A673 (cell line): ENCODE data around the gene ODAD3. TPM values are rescaled to one million over a fixed set of nuclear protein-coding genes. Genes with fewer than 3 reads are reported as not detected.

ENCODE experiments used
- BruUV-seq: library from RNA; stranded (reverse); fragments of 400-500 nt; replicated peaks from 2 replicates; lab custom pipeline; 2021; lab: Mats Ljungman, UMichigan
- CTCF ChIA-PET: fragments of 300-600 bp; sonication (Branson Sonifier 250); formaldehyde crosslinking; loops from one replicate; lab custom pipeline; 2022; ENCODE audit warnings: antibody characterized with exemption; lab: Charles Lee
- POLR2A ChIA-PET: fragments of 300-600 bp; sonication (Branson Sonifier 250); formaldehyde crosslinking; loops from one replicate; lab custom pipeline; 2022; ENCODE audit warnings: antibody characterized with exemption; ENCODE audit not compliant: low non-redundant PET; lab: Charles Lee
- DNase-seq: peaks from one replicate; pipeline ENCODE4 v3.0.0-alpha.2; 2015; ENCODE audit warnings: low spot score
- H3K27ac ChIP-seq: fragments of 200-600 bp; sonication (generic); 2 replicates; pipeline ENCODE4 v1.5.1; 2016; ENCODE audit warnings: mixed run types, low read depth, mild to moderate bottlenecking, mixed read lengths, antibody characterized with exemption, low read length; ENCODE audit not compliant: poor library complexity, severe bottlenecking
- H3K27me3 ChIP-seq: fragments of 200-600 bp; sonication (generic); replicated peaks from 2 replicates; pipeline ENCODE4 v1.6.1; 2017; ENCODE audit warnings: mixed run types, low read depth, mild to moderate bottlenecking, mixed read lengths, antibody characterized with exemption, low read length; ENCODE audit not compliant: insufficient read depth, poor library complexity
- H3K36me3 ChIP-seq: fragments of 200-600 bp; sonication (generic); 2 replicates; pipeline ENCODE4 v1.6.1; 2016; ENCODE audit warnings: mixed run types, mild to moderate bottlenecking, mixed read lengths, antibody characterized with exemption, low read length; ENCODE audit not compliant: insufficient read depth, poor library complexity, severe bottlenecking
- H3K4me1 ChIP-seq: fragments of 200-600 bp; sonication (generic); 2 replicates; pipeline ENCODE4 v1.6.1; 2017; ENCODE audit warnings: mixed run types, mild to moderate bottlenecking, mixed read lengths, antibody characterized with exemption, low read length; ENCODE audit not compliant: insufficient read depth, poor library complexity, severe bottlenecking
- H3K4me3 ChIP-seq: fragments of 200-600 bp; sonication (generic); 2 replicates; pipeline ENCODE4 v1.5.1; 2016; ENCODE audit warnings: low read depth, mixed run types, mild to moderate bottlenecking, mixed read lengths, low read length; ENCODE audit not compliant: poor library complexity, severe bottlenecking
- H3K9me3 ChIP-seq: fragments of 200-600 bp; sonication (generic); 2 replicates; pipeline ENCODE4 v1.6.1; 2016; ENCODE audit warnings: mixed run types, low read depth, mild to moderate bottlenecking, mixed read lengths, antibody characterized with exemption, low read length; ENCODE audit not compliant: poor library complexity, severe bottlenecking
- EZH2 ChIP-seq: fragments of 200-600 bp; sonication (generic); IDR thresholded peaks from 2 replicates; pipeline ENCODE4 v1.6.1; 2017; ENCODE audit warnings: borderline replicate concordance, low read depth, mild to moderate bottlenecking, mixed read lengths, antibody characterized with exemption, low read length; ENCODE audit not compliant: poor library complexity, severe bottlenecking
- intact Hi-C: fragments of 100-400 bp; cut with micrococcal nuclease; formaldehyde crosslinking; loops from one replicate; pipeline ENCODE4 v1.10.0; 2022; ENCODE audit not compliant: unreplicated experiment
- total RNA-seq: library from RNA; stranded (reverse); gene quantifications from 2 replicates; pipeline ENCODE4 v1.2.3, GENCODE V29; 2021
- TF ChIP-seq, protein P1 (sequence below): fragments of 300-800, 200-600 bp; sonication (generic); conservative IDR thresholded peaks from 2 replicates; pipeline ENCODE4 v1.5.1; 2017; ENCODE audit warnings: low read depth, mild to moderate bottlenecking, antibody characterized with exemption, low read length, moderate library complexity, mixed read lengths

ODAD3 gene
- total RNA-seq, 1 experiment from 2014 or later: 0.39 TPM

GRCh38 chr19:11451327-11451870, 16.5 kb upstream of the ODAD3 start:
- no peaks in the 10 kb centered on the region for H3K9me3 ChIP-seq
- ChIA-PET POLR2A (no interaction called here), CTCF (interaction anchor here (0.6 to 1.0 kb wide), 3 partner anchors 32 to 76 kb away, joined by 4 to 6 read pairs (median 5); no protein-coding TSS in a partner anchor)
- no peak overlapping the region for H3K4me3 ChIP-seq
- no TSS peak for BruUV-seq
- intact Hi-C loops: no loop called here
- H3K27me3 ChIP-seq: no peaks in the 10 kb centered on the region
- TF ChIP-seq, protein P1, sequence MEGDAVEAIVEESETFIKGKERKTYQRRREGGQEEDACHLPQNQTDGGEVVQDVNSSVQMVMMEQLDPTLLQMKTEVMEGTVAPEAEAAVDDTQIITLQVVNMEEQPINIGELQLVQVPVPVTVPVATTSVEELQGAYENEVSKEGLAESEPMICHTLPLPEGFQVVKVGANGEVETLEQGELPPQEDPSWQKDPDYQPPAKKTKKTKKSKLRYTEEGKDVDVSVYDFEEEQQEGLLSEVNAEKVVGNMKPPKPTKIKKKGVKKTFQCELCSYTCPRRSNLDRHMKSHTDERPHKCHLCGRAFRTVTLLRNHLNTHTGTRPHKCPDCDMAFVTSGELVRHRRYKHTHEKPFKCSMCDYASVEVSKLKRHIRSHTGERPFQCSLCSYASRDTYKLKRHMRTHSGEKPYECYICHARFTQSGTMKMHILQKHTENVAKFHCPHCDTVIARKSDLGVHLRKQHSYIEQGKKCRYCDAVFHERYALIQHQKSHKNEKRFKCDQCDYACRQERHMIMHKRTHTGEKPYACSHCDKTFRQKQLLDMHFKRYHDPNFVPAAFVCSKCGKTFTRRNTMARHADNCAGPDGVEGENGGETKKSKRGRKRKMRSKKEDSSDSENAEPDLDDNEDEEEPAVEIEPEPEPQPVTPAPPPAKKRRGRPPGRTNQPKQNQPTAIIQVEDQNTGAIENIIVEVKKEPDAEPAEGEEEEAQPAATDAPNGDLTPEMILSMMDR: no peak
- no peak for TF ChIP-seq EZH2
- peaks cover 16% of the 10 kb centered on the region for H3K36me3 ChIP-seq
- no peak for DNase-seq
- H3K4me1 ChIP-seq: peaks cover 17% of the 10 kb centered on the region
- peak overlapping the region; percentile 58 for H3K27ac ChIP-seq

DNA sequence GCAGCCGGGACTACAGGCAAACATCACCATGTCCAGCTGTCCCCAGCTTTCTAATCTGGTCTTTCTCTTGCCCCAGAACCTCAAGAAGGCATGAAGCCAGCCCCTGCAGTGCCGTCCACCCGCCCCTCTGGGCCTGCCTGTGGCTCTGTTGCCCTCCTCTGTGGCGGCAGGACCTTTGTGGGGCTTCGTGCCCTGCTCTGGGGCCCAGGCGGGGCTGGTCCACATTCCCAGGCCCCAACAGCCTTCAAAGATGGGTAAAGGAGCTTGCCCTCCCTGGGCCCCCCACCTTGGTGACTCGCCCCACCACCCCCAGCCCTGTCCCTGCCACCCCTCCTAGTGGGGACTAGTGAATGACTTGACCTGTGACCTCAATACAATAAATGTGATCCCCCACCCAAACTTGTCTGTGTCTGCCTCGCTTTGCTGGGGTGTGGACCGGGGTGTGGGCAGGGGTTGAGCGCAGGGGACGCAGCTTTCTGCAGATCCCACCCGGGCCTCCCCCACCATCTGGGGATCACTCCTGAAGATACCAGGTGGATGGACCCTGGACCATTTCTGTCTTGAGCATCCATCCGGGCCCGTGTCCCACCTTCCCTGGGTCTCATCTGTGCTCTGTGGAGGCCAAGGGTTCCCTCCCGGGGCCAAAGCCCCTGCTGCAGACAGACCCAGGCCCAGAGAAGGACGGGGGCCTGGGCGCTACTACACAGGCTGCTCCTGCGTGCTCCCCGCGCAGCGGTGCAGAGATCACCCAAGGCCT, 15.8 kb upstream of the ODAD3 start:
- ChIA-PET POLR2A (interaction anchor here (0.5 to 0.7 kb wide), 2 partner anchors 30 to 1370 kb away, joined by 4 to 5 read pairs; partner anchors contain the start of gene ELAVL3), CTCF (no interaction called here)
- H3K27me3 ChIP-seq: no peaks in the 10 kb centered on the region
- intact Hi-C loops: no loop called here
- DNase-seq: no peak
- no peak overlapping the region for H3K4me3 ChIP-seq
- no peak for TF ChIP-seq EZH2
- TF ChIP-seq, protein P1: no peak
- no peak overlapping the region for H3K27ac ChIP-seq
- peaks cover 16% of the 10 kb centered on the region for H3K36me3 ChIP-seq
- no peaks in the 10 kb centered on the region for H3K9me3 ChIP-seq
- BruUV-seq: no TSS peak
- peaks cover 17% of the 10 kb centered on the region for H3K4me1 ChIP-seq

- Histone ChIP-seq H3K4me3 (no peak overlapping the region), H3K4me1 (peaks cover 17% of the 10 kb centered on the region), H3K27ac (no peak overlapping the region), H3K27me3 (no peaks in the 10 kb centered on the region), H3K36me3 (peaks cover 30% of the 10 kb centered on the region), H3K9me3 (no peaks in the 10 kb centered on the region)
- no TSS peak for BruUV-seq
- TF ChIP-seq EZH2: no peak
- TF ChIP-seq, protein P1: no peak
- CTCF ChIA-PET: no interaction called here
- POLR2A ChIA-PET: no interaction called here
- intact Hi-C loops: loop anchor here (10.0 kb wide), 1 partner anchor 154 kb away; the partner anchor contains the start of gene TSPAN16
- DNase-seq: no peak
Measured at GRCh38 chr19:11448923-11449554, 14.1 kb upstream of the ODAD3 start.
